HuH-7 (cell line): ENCODE results near the gene CCDC61.
A peak's percentile ranks its signal among the peaks of the same experiment; 100 is the strongest.

Experiments
- DNase-seq: peaks from one replicate; pipeline ENCODE4 v3.0.0; 2011; ENCODE audit warnings: low spot score

Gene CCDC61, protein sequence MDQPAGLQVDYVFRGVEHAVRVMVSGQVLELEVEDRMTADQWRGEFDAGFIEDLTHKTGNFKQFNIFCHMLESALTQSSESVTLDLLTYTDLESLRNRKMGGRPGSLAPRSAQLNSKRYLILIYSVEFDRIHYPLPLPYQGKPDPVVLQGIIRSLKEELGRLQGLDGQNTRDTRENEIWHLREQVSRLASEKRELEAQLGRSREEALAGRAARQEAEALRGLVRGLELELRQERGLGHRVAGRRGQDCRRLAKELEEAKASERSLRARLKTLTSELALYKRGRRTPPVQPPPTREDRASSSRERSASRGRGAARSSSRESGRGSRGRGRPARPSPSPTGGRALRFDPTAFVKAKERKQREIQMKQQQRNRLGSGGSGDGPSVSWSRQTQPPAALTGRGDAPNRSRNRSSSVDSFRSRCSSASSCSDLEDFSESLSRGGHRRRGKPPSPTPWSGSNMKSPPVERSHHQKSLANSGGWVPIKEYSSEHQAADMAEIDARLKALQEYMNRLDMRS

DNA sequence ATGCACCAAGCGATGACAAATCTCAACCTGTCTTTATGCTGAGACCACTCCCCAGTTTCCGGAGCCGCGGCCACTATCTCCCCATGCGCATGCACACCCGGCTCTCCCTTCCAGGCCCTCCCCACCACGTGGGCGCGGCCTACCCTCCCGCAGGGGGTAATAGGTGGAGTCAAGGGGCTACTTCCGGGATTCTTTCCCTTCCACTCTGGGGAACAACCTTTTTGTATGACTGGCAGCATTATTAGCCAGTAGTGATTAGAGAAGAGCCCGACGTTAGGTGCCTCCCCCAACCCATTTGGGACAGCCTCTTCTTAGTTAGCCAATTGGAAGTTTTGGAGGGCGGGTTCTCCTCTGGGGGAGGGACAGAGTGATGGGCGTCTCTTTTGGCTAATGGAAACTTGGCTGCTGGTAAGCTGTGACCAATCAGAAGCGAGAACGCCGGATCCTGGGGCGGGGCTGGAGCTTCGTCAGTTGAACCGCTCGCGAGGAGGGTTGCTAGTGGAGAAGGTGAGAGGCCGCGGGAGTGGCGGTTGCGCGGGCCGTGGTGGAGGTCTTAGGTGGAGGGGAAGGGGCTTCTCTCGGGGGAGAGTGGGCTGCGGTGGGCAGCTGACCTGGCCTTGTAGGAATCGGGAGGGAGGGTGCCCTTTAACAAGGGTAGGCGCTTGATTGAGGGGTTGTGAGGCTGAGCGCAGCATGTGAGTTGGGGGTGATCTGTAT, at the start of gene CCDC61:
Gene CCDC61, plus strand, starts transcription at position 470 of the 717 bp plus-strand sequence. CDS start 7,552 bp downstream, outside the sequence.
- peak; percentile 99 for DNase-seq

DNA sequence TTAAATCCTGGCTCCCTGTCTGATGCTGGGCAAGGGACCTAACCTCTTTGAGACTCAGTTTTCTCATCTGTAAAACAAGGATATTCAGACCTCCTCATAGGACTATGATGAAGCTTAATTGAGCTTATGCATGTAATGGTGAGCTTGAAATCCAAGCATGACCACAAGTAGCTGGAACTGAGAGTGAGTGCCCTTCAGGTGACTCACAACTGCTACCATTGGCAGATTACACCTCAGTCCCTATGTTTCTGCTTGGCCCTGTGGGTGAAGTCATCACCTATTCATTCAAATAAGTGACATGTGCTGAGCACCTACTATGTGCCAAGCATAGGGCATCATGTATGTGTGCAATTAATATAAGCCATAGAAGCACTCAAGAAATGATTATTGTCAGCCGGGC, 47.3 kb upstream of the CCDC61 start:
- DNase-seq, result no peak

DNA sequence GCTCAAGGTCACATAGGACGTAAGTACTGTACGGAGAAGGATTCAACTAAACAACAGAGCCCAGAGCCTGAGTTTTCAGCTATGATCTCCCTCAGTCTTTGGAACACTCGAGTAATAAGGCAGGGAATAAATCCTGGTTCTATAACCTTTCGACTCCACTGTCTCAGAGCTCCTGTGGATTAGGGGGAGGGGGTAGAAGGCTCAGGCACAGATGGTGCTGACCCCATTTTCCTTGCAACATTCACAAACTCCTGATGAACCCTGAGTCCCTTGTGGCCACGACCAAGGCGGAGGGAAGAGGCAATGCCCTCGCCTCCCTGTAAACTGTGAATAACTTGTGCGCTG, 43.0 kb upstream of the CCDC61 start:
- DNase-seq, result no peak

DNA sequence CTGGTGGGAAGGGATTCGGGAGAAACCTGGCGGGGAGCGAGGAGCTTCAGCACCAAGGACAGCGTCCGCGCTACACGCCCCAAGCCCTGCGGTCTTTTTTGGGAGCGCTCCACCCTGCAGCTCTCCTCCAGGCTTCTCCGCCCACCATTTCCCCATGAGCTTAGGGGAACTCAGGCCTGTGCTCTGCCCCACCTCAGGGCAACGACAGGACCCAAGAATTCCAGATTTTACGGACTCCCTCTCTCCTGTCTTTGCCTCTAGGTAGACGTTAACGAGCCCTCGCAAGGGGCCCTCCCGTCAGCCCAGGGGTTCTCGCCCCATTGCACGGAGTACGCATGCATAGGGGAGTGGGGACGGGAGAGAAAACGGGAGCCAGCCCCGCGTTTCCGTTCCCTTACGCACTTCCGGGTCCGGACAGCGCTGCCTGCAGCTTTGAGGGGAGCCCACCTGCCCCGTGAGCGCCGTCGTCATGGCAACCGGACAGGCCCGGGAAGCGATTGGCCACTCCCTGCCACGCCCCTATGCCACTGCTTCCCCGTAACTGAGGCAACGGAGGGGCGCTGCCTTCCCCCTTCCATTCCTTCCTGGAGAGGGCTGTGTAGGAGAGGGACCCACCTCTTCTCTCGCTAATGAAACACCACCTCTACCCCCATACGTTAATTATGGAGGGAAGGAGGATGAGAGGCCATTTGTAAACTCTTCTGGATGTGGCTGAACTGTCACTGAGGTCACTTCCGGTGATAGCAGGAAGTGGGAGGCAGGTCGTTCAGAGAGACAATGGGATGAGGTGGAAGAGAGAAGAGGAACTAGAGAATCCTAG, 42.4 kb upstream of the CCDC61 start:
- DNase-seq, result peak; percentile 81

DNA sequence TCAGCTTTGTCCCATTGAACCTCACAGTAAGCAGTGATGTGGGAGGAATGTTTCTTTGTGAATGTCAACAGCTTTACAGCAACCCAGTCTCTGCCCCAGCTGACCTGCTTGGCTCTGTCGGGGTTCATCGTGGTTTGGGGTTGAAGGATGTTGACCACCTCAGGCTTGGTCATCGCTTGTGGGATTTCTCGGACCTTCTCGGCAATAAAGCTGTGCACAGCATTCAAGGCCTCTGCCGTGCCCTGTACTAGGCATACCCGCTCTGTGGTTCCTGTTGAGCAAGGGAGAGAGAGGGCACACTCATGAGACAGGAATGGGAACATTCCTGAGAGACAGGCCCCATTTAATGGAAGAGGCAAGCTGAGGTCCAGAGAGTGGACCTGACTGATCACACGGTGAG, 41.6 kb upstream of the CCDC61 start:
- DNase-seq, result no peak

DNA sequence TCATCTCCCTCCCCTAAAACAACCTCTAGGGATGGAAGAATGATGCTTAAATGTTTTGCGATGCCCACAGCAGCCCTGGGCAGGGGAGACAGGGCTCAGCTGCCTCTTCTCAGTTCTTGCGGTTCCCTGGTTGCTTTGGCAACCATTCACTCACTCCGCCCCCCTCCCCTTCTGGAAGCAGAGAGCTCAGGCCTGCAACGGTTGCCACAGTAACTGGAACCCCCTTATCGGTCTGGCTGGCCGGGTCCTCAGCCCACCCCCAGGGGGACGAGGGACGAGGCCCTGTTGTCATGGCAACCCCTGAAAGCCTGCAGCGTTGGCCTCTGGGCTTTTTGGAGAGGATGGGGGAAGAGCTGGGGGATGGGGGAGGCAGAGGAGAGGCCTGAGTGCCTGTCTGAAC, 41.1 kb upstream of the CCDC61 start:
- no peak for DNase-seq

DNA sequence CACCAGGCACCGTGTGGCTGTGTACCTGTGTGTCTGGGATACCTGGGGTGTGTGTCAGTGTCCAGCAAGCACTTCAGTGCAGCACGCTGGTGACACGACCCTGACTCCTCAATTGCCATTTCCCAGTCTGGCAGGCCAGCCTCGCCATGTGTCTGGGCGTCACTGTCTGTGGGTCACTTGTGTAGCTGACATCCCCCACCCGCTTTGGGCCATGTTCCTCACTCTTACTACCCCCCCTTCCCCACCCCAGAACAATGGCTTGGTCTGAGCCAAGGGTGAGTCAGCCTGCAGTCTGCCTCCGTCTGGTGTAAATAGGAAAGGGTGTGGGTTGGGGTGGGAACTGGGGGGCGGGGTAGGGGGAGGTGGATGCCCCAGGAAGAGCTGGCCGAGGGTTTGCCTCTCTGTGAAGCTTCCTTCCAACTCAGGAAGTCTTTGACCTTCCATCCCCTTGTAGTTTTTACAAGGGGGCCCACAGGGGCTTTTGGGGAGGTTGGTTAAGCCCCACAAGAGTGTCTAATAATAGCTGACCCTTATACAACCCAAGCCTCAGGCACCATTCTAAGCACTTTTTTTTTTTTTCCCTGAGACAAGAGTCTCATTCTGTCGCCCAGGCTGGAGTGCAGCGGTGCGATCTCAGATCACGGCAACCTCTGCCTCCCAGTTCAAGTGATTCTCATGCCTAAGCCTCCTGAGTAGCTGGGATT, 39.2 kb upstream of the CCDC61 start:
- DNase-seq, result no peak

DNA sequence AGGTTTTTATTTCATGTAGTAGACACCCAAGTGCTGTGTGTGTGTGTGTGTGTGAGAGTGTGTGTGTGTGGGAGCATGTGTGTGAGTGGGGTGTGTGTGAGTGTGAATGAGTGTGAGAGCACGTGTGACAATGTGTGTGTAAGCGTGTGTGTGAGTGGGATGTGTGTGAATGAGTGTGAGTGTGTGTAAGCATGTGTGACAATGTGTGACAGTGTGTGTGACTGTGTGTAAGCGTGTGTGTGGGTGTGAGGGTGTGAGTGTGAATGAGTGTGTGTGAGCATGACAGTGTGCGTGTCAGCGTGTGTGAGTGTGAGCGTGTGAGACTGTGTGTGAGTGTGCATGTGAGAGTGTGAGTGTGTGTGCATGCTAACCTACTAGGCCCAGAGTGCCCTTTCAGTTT, 36.9 kb upstream of the CCDC61 start:
- DNase-seq, result no peak

DNA sequence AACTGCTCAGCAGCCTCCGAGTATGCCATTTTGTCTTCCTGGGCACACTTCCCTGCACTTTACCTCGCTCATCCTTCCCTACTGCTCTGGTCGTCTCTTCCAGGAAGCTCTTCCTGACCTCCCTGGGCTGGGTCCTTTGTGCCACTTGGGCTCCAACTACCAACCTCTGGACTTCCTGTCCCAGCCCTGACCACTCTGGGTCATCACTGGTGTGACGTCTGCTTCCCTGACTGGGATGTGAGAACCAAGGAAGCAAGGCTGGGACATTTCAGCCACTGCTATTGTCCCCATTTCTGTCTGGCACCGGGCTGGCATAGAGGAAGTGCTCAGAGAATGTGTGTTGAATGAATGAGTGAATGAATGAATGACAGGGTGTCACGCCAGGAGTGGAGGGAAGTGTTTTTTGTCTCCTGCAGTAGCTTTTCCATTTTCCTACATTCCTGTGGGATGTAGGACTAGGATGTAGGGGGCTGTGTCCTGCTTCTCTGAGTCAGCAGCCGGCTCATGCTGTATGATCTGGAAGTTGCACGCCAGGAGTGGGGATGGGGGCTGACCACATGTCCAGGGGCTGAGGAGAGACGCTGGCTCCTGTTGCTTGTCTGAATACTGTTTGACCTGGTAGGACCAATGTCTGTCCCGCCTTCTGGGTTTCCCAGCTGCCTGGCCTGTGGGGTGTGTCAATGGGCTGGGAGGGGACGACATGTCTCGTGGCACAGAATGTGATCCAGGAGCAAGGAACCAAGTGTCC, 36.3 kb upstream of the CCDC61 start:
- no peak for DNase-seq

DNA sequence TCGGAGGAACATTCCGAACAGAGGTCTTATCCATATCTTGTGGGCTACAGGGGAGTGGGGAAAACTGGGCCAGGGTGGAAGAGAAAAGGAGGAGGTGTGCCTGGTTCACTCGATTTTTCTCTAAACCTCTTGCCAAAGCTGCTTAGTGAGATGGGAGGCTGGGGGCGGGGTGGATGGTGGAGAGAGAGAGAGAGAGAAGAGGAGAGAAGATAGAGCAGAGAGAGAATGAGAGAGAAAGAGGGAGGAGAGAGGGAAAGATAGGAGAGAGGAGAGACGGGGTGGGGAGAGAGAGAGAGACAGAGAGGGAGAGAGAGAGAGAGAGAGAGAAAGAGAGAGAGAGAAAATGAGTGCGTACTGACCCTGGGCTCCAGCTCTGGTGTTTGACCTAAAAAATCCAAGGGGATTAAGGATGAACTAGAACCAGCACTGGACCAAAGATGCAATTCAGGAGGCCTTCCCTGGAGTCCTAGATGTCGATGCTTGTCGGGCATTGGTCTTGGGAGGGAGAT, 35.7 kb upstream of the CCDC61 start:
- DNase-seq, result no peak

DNA sequence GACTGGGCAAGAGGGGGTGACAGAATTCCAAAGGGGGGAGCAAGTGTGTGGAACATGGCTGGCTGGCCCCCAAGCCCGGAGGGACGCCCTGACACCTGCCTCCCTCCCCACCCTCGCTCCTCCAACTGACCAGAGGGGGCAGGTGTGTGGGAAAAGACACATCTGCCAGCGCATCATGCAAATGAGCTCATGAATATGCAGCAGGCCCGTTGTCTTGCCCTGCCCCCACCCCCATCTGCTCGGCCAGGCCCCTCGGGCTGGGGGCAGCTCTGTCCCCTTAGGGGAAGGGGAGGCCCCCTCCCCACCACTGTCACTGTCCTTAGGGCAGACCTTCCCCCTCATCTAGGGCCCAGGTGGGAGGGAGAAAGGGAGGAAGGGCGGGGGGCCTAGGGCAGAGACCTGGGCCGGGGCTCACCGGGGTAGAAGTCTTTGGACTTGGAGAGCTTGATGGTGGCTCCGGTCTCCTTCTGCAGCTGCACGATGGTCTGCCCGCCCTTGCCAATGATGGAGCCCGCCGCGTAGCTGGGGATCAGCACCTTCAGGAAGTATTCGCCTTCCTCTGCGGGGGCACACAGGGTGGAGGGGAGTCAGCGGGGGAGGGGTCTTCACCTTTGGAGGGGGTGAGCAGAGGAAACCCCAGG, 34.6 kb upstream of the CCDC61 start:
- DNase-seq, result no peak

DNA sequence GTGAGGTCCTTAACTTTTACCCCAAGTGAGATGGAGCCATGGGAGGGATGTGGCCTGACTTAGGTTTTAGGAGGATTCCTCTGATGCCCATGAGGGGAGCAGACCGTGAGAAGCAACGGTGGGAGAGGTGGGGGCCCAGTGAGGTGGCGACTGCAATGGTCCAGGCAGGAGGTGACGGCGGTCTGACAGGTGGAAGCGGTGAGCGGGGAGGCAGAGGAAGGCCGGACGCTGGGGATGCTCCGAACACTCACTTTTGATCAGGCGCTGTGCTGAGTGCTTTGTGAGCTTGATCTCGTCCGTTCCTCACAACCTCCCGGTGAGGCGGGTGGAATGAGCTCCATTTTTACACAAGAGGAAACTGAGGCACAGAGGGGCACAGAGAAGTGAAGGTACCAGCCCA, 33.2 kb upstream of the CCDC61 start:
- DNase-seq, result no peak

DNA sequence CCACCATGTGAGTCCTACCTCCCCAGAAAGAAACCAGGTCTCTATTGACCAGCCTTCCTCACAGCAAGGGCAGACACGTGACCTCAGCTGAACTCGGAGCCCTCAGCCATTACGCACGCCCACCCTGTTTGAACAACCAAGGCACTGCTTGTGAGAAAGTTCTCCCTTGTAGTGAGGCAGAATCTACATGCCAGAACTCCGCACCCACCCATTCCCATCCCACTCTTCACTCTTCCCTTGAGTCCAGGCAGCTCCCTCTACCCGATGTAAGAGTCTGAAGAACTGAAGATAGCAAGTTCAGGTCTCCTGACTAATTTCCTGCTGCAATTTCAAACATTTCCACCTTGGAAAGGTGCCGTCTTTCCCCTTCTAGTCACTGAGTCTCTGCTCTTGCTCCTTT, 28.0 kb upstream of the CCDC61 start:
- no peak for DNase-seq

DNA sequence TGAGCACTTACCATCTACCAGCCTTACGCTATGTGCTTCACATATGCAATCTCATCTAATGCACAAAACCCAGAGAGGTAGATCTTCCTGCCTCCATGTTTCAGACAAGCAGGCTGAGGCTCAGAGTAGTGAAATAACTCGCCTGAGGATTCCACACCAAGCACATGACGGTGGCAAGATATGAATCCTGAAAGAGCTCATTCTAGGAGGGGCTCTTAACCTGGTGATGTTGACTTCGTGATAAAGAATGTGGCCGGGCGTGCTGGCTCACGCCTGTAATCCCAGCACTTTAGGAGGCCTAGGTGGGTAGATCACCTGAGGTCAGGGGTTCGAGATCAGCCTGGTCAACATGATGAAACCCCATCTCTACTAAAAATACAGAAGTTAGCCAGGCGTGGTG, 26.6 kb upstream of the CCDC61 start:
- no peak for DNase-seq

DNA sequence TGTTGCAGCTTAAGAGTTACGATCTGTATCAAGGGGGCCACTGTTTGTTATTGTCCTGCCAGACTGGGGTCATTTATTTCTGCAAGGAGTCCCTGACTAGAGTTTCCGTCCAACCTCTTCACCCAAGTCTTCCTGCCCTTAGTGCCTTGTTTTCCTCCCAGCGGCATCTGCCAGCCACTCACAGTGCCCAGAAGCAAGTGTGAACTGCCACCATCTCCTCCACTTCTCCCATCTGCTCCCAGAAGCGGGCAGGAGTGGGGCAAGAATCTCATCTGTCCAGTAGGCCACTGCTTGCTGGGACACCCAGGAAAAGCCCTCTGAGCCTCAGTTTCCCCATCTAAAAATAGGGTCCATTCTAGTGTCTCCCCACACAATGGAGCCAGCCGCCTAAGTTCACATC, 25.6 kb upstream of the CCDC61 start:
- DNase-seq, result no peak

DNA sequence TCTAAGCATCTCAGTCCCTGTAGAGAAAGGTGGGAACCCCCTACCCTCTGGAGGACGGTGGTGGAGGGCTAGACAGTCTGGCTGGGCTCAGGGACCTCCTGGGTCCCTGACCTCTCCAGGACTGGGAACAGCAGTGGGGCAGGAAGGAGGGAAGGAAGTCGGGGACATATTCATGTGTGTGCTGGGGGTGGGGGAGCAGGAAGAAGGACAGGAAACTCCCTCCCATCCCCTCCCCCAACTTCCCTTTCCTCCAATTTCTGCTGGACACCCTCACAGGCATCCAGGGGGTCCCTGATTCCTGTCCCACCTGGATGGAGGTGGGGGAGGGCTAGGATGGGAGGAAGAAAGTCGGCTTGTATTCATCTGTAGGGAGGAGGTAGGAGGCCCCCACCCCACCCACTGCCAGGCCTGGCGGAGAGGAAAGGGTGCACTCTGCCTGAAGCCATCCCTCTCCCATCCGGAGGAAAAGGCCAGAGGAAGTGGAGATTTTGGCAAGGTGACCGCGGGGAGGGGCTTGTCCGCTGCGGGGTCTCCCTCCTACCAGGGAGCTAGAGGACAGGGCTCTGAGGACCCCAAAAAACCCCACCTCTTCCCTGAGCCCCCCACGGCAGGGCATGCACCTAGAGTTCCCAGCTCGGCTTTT, 23.9 kb upstream of the CCDC61 start:
- no peak for DNase-seq

DNA sequence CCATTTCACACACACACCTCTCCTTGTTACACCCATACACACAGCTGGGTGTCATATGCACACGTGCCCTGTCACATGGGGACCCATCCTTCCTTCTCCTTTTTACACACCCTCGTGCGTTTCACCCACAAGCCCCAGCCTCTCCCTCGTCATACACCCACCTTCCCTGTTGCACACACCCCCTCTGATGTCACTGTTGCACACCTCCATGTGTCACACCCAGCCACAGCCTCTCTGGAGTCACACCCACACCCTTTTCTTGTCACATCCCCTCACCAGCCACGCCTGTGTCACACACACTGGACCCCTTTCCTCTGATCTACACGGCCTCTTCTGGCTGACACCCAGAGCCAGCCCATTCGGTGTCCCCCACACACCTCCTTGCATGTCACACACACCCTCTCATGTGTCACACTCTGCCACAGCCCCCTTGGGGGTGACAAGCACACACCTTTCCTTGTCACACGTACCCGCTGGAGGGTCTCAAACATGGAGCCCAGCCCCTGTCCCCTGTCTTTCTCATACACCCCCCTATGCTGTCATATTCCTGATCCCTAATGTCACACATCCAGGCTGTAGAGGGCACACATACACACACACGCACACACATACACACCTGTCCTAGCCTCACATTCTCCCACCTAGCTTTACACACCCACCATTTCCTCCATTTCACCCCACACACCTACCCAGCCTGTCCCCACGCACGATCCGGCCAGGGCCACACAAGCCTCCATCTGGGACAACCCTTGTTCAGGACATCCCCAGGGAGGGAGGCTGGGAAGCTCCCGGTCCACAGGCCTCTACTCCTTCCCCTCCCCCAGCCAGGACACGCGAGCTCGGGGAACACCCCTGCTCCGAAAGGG, 23.0 kb upstream of the CCDC61 start:
- no peak for DNase-seq

DNA sequence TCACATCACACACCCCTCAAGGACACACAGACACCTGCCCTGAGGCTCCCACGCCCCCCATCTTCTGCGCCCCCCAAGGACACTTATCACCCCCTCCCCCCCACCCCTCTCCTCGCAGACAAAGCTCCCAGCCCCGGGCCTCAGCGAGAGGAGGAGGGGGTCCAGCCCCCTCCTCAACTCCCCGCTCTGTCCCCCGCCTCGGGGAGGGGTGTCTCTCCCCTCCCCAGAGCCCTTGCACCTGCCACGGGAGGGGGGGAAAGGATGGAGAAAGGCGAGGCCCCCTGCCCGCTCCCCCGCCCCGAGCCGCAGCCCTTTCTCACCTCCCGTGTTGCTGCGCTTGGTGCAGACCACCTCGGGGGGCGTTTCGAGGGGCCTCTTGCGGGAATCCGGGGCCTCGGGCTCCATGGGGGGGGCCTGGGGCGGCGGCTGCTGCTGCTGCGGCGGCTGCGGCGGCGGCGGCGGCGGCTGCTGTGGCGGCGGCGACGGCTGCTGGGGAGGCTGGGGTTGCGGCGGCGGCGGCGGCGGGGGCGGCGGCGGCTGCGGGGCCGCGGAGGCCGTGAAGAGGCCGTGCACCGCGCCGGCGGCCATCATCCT, 22.2 kb upstream of the CCDC61 start:
- no peak for DNase-seq
